Fibroblast of pulmonary artery (primary cell): ENCODE results near the gene OSBPL9.
A peak's percentile ranks its signal among the peaks of the same experiment; 100 is the strongest.

ENCODE experiments used
- DNase-seq: peaks from one replicate; pipeline ENCODE4 v3.0.0-alpha.2; 2010; ENCODE audit warnings: low read depth
- H3K4me3 ChIP-seq: replicated peaks from 2 replicates; pipeline ENCODE4 v1.5.1; 2011; ENCODE audit warnings: low read depth, mild to moderate bottlenecking, control low read depth, low read length, moderate library complexity
- TF ChIP-seq, protein P1 (sequence below): IDR thresholded peaks from 2 replicates; pipeline ENCODE4 v1.5.1; 2011; ENCODE audit warnings: mild to moderate bottlenecking, control low read depth, low read length, inconsistent platforms; ENCODE audit errors: missing control alignments

Gene OSBPL9

DNA sequence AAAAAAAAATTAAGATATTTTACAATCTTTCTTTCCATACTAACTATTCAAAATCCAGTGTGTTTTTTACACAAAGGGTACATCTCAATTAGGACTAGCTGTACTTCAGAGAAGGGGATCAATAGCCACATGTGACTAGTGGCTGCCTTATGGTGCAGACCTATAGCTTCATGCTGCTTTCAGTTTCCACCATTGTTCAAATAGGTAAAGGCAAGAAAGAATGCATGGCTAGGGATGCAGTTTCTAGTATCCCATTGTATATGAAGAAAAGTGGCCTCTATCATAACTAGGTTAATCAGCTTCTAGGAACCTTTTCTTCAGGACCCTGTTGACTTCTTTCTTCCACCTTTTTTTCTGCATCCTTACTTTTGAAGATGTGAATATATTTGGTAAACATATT is 35.7 kb downstream of the OSBPL9 start:
- TF ChIP-seq, protein P1, sequence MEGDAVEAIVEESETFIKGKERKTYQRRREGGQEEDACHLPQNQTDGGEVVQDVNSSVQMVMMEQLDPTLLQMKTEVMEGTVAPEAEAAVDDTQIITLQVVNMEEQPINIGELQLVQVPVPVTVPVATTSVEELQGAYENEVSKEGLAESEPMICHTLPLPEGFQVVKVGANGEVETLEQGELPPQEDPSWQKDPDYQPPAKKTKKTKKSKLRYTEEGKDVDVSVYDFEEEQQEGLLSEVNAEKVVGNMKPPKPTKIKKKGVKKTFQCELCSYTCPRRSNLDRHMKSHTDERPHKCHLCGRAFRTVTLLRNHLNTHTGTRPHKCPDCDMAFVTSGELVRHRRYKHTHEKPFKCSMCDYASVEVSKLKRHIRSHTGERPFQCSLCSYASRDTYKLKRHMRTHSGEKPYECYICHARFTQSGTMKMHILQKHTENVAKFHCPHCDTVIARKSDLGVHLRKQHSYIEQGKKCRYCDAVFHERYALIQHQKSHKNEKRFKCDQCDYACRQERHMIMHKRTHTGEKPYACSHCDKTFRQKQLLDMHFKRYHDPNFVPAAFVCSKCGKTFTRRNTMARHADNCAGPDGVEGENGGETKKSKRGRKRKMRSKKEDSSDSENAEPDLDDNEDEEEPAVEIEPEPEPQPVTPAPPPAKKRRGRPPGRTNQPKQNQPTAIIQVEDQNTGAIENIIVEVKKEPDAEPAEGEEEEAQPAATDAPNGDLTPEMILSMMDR, result no peak
- no peak overlapping the region for H3K4me3 ChIP-seq
- no peak for DNase-seq

DNA sequence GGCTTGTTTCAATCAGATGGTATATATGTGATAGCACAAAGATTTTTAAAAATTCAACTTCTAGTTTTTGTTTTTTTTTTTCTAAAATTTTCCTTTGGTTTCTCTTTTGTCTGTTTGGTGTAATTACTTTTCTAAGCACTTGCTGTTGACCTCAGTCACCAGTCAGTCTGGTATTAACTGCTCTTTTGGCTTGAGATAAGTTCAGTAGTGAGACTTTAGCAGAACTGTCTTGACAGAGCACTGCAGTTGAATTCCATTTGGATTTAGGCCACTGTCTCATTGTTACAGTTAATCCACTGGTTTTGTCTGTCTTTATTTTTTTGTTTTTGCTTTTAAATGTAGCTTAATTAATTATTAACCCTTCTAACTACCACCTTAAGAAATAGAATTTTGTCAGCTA is 36.2 kb downstream of the OSBPL9 start:
- TF ChIP-seq, protein P1, result no peak
- DNase-seq, result no peak
- H3K4me3 ChIP-seq, result no peak overlapping the region

DNA sequence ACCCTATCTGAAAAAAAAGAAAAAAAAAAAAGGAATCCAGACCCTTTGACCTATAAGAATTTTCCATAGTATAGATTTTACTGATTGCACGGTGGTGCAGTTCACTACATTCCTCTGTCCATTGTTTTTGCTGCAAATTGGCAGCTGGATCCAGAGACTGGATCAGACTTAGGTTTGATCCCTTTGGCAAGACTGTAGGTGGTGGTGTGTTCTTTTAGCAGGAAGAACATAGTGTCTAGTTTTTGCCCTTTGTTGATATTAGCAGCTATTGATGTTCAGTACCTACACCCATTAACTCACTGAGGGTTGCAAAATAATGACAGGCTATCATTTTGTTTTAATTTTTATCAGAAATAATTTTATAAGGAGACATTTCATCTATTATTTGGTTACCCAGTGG is 37.1 kb downstream of the OSBPL9 start:
- DNase-seq, result no peak
- TF ChIP-seq, protein P1, result no peak
- H3K4me3 ChIP-seq, result no peak overlapping the region

DNA sequence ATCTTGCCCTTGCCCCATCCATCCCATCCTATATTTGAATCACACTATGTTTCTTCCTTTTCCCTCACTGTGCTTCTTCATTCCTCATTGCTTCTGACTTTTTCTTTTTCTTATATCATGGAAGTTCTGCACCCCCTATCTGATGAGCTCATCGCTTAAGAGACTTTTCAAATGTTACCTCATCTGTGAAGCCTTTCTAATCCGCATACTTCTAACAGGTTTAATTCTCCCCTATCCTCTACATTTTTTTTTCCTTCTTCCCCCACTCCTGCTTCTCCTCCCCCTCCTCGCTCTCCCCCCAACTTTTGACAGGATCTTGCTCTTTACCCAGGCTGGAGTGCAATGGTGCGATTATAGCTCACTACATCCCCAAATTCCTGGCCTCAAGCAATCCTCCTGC is 39.5 kb downstream of the OSBPL9 start:
- TF ChIP-seq, protein P1, result no peak
- no peak for DNase-seq
- H3K4me3 ChIP-seq, result no peak overlapping the region

DNA sequence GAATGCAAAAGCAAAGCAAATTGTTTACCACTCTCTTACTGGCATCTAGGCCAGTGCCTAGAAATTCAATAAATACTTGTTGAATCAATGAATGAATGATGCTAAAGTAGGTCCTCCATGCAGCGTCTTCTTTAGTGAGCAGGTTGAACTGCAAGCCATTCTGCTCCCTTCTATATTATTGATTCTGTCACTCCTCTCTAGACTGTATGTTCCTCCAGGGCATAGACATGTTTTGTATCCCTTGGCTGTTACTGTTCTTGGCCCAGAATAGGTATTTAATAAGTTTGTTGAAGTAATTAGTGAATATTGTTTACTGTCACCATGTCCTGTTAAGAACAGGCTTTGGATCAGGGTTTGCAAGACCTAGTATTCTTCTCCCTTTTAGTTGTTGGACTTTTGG is 43.7 kb downstream of the OSBPL9 start:
- TF ChIP-seq, protein P1, result no peak
- DNase-seq, result no peak
- no peak overlapping the region for H3K4me3 ChIP-seq

DNA sequence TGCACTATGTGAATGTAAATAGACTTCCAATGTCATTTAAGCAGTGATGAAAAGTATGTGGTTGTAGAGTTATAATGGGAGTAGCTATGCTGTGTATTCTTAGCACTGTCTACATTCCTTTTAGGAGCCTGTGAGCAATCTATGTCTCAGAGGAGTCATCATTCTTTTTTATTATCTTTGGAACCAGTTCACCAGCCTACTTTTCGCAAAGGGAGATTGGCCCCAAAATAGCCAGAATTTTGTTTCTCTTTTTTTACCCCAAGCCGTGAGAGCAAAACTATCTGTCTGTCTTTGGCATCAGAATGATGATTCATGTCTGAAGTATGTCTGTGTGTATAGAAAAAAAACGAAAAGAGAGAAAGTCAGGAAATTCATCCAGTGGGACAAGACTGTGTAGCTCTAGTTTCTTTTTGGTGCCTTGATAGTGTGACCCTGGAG is 44.2 kb downstream of the OSBPL9 start:
- no peak overlapping the region for H3K4me3 ChIP-seq
- DNase-seq, result peak; percentile 96
- TF ChIP-seq, protein P1, result no peak

DNA sequence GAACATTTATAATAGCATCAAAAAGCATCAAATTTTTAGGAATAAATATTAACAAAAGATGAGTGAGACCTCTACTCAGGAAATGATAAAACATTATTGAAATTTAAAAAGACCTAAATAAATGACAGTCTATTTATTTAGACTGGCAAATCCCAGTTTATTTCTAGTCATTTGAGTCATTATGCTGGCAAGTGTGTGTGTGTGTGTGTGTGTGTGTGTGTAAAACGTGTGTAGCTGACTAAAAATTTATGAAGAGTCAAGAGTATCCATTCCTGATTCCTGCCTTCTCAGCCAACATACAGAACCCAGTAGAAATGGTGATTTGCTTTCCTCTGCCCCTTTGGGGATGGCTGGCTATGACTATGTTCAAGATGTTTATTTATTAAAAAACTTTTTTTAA is 46.2 kb downstream of the OSBPL9 start:
- H3K4me3 ChIP-seq, result no peak overlapping the region
- TF ChIP-seq, protein P1, result no peak
- no peak for DNase-seq
